ENCODE data around the gene ASAP2. TPM values are rescaled to one million over a fixed set of nuclear protein-coding genes. Genes with fewer than 3 reads are reported as not detected.

ASAP2 gene
- total RNA-seq, 1 experiment from 2014 or later = 25.2 TPM

DNA sequence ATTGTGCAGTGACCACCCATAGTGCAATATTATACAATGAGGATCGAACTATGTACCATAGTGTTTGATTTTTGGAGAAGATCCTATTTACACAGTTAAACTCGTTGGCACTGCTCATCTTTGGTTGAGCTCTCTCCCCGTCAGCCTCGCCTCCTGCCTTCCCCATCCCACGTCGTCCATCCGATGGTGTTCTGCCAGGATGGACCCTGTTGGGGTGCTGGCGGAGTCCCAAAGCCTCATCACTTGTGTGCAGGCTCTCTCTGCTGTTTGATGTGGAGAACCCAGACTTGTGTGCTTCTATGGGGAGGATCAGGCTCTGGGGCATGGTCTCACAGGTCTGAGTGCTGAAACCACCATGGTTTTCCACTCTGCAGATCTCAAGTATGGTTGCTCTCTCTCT, 131.3 kb downstream of the ASAP2 start:
- Histone ChIP-seq H4K20me1 (ENCODE audit: low read length) (no peaks in the 10 kb centered on the region), H3K27ac (ENCODE audit: low read length) (no peak overlapping the region), H3K79me2 (ENCODE audit: low read length) (peaks cover 24% of the 10 kb centered on the region), H3K9me2 (replicated peaks; ENCODE audit: low read length) (no peaks in the 10 kb centered on the region), H3K9me3 (ENCODE audit: low read length) (no peaks in the 10 kb centered on the region), H3K4me3 (ENCODE audit: low read length) (no peak overlapping the region), H3F3A (ENCODE audit: low read length, unreplicated experiment) (peaks cover 5% of the 10 kb centered on the region), H3K36me3 (ENCODE audit: low read depth, low read length) (peaks cover 48% of the 10 kb centered on the region), H3K9ac (ENCODE audit: low read length) (no peak overlapping the region), H3K27me3 (ENCODE audit: low read length) (no peaks in the 10 kb centered on the region), H3K4me2 (ENCODE audit: low read length) (no peak overlapping the region), H2AFZ (ENCODE audit: low read length) (no peak overlapping the region), H3K4me1 (ENCODE audit: insufficient read depth, low read length) (peaks cover 59% of the 10 kb centered on the region)
- intact Hi-C loops (cut with micrococcal nuclease) = no loop called here
- CTCF ChIA-PET = no interaction called here
- DNase-seq (no peak), ATAC-seq (no peak)
- BruUV-seq (replicated peaks) = no TSS peak
- no peak for TF ChIP-seq EZH2 (IDR thresholded peaks at IDR 0.05; ENCODE audit: low read length, unreplicated experiment)
- no peak for TF ChIP-seq EZH2phosphoT487 (IDR thresholded peaks at IDR 0.05; ENCODE audit: borderline replicate concordance, low read length)
- TF ChIP-seq, protein P1, sequence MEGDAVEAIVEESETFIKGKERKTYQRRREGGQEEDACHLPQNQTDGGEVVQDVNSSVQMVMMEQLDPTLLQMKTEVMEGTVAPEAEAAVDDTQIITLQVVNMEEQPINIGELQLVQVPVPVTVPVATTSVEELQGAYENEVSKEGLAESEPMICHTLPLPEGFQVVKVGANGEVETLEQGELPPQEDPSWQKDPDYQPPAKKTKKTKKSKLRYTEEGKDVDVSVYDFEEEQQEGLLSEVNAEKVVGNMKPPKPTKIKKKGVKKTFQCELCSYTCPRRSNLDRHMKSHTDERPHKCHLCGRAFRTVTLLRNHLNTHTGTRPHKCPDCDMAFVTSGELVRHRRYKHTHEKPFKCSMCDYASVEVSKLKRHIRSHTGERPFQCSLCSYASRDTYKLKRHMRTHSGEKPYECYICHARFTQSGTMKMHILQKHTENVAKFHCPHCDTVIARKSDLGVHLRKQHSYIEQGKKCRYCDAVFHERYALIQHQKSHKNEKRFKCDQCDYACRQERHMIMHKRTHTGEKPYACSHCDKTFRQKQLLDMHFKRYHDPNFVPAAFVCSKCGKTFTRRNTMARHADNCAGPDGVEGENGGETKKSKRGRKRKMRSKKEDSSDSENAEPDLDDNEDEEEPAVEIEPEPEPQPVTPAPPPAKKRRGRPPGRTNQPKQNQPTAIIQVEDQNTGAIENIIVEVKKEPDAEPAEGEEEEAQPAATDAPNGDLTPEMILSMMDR (conservative IDR thresholded peaks at IDR 0.05; ENCODE audit: low read depth, low read length) = no peak
- POLR2A ChIA-PET (ENCODE audit: unreplicated experiment) = no interaction called here

DNA sequence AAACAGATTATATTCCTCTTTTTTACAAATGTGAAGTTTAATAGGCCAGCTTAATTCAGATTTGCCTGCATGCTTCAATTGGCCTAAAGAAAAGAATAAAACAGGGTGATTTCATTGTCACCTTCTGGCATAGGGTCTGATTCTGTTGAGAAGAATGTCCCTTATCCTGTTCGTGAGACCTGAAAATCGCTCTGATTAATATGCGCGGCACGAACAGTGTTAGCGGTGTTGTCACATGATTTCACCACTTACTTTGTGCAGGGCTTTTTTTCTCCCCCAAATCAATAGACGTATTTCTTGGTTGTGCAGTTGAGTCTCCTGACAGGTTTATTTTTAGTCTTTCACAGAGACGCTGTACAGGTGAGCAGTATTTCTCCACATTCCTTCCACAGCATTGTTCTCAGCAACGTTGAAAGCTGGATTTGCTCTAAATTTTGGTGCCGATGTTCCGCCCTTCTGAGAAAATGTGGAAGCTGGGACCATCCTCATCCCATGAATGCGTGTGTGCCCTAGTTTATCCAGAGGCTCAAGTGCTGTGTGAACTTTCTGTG, 134.8 kb downstream of the ASAP2 start:
- BruUV-seq (replicated peaks) = no TSS peak
- DNase-seq = no peak
- intact Hi-C loops (cut with micrococcal nuclease) = no loop called here
- H3K9me2 ChIP-seq (replicated peaks; ENCODE audit: low read length) = no peaks in the 10 kb centered on the region
- no peak for ATAC-seq
- no peak overlapping the region for H3K27ac ChIP-seq (ENCODE audit: low read length)
- peaks cover 43% of the 10 kb centered on the region for H3K4me1 ChIP-seq (ENCODE audit: insufficient read depth, low read length)
- TF ChIP-seq EZH2 (IDR thresholded peaks at IDR 0.05; ENCODE audit: low read length, unreplicated experiment) (no peak), EZH2phosphoT487 (IDR thresholded peaks at IDR 0.05; ENCODE audit: borderline replicate concordance, low read length) (no peak)
- TF ChIP-seq, protein P1 (conservative IDR thresholded peaks at IDR 0.05; ENCODE audit: low read depth, low read length) = no peak
- H4K20me1 ChIP-seq (ENCODE audit: low read length) = no peaks in the 10 kb centered on the region
- no peaks in the 10 kb centered on the region for H3K27me3 ChIP-seq (ENCODE audit: low read length)
- H3K9me3 ChIP-seq (ENCODE audit: low read length) = no peaks in the 10 kb centered on the region
- H3K4me3 ChIP-seq (ENCODE audit: low read length) = no peak overlapping the region
- H2AFZ ChIP-seq (ENCODE audit: low read length) = no peak overlapping the region
- no peak overlapping the region for H3K4me2 ChIP-seq (ENCODE audit: low read length)
- peaks cover 51% of the 10 kb centered on the region for H3K36me3 ChIP-seq (ENCODE audit: low read depth, low read length)
- CTCF ChIA-PET = no interaction called here
- peaks cover 5% of the 10 kb centered on the region for H3F3A ChIP-seq (ENCODE audit: low read length, unreplicated experiment)
- no peak overlapping the region for H3K9ac ChIP-seq (ENCODE audit: low read length)
- POLR2A ChIA-PET (ENCODE audit: unreplicated experiment) = no interaction called here
- peaks cover 16% of the 10 kb centered on the region for H3K79me2 ChIP-seq (ENCODE audit: low read length)

DNA sequence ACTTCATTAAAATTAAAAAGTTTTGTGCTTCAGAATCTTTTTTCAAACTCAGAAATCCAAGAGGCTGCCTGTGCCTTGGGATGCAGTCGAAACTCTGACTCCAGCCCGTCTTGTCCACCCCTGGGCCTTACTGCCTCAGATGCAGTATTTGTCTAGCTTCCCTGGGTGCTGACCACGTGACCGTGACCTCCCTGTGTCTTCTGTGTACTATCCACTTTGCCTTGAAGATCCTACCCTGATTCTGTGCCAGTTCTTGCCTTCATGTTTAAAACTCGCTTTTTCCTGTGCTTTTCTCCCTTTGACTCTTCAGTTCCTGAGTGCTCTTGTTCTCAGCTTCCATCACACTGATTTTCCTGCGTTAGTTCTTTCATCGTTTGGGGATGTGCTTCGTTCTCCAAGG, 136.0 kb downstream of the ASAP2 start:
- Histone ChIP-seq H3K9me3 (ENCODE audit: low read length) (no peaks in the 10 kb centered on the region), H3K27ac (ENCODE audit: low read length) (no peak overlapping the region), H3K9me2 (replicated peaks; ENCODE audit: low read length) (no peaks in the 10 kb centered on the region), H3F3A (ENCODE audit: low read length, unreplicated experiment) (peaks cover 5% of the 10 kb centered on the region), H3K79me2 (ENCODE audit: low read length) (peaks cover 13% of the 10 kb centered on the region), H3K9ac (ENCODE audit: low read length) (no peak overlapping the region), H3K4me3 (ENCODE audit: low read length) (no peak overlapping the region), H3K36me3 (ENCODE audit: low read depth, low read length) (peaks cover 56% of the 10 kb centered on the region), H3K27me3 (ENCODE audit: low read length) (no peaks in the 10 kb centered on the region), H4K20me1 (ENCODE audit: low read length) (no peaks in the 10 kb centered on the region), H2AFZ (ENCODE audit: low read length) (no peak overlapping the region), H3K4me1 (ENCODE audit: insufficient read depth, low read length) (peaks cover 31% of the 10 kb centered on the region), H3K4me2 (ENCODE audit: low read length) (no peak overlapping the region)
- POLR2A ChIA-PET (ENCODE audit: unreplicated experiment) = no interaction called here
- ATAC-seq (no peak), DNase-seq (no peak)
- CTCF ChIA-PET = no interaction called here
- intact Hi-C loops (cut with micrococcal nuclease) = no loop called here
- TF ChIP-seq, protein P1 (conservative IDR thresholded peaks at IDR 0.05; ENCODE audit: low read depth, low read length) = no peak
- TF ChIP-seq EZH2 (IDR thresholded peaks at IDR 0.05; ENCODE audit: low read length, unreplicated experiment) (no peak), EZH2phosphoT487 (IDR thresholded peaks at IDR 0.05; ENCODE audit: borderline replicate concordance, low read length) (no peak)
- BruUV-seq (replicated peaks) = no TSS peak
